Transverse colon (tissue), 3 donors: Measurements from ENCODE around the gene BFSP2.

ENCODE experiments used
- CTCF ChIP-seq, 5 experiments: fragments of 200-600 bp in 3 of 5; fragments of 450-650 bp in 2 of 5; sonication (generic) in 3 of 5; IDR thresholded peaks; 1 replicate in 2 of 5; 2 replicates in 3 of 5; pipeline ENCODE4 v1.5.1; 2016 to 2017; ENCODE audit warnings: antibody characterized with exemption in 5 of 5, inconsistent platforms in 3 of 5, mild to moderate bottlenecking in 2 of 5, moderate library complexity in 1 of 5
- POLR2A ChIP-seq: fragments of 450-650 bp; IDR thresholded peaks from one replicate; pipeline ENCODE4 v1.6.1; 2016; ENCODE audit warnings: antibody characterized with exemption, mild to moderate bottlenecking, moderate library complexity

- TF ChIP-seq POLR2A (no peak), CTCF (IDR thresholded peaks at IDR 0.05) (no peak)
These were observed 59.5 kb downstream of the BFSP2 start for GRCh38 chr3:133459400-133459799.
